ENCODE measurements around the gene SLC35F6.
A peak's percentile ranks its signal among the peaks of the same experiment; 100 is the strongest.
"Not testable (repeated sequence)": the region's sequence is repeated elsewhere in the genome, so short reads cannot be mapped to it uniquely, and the experiment has no call there.

Gene SLC35F6

GRCh38 chr2:26745609-26746327, 18.3 kb upstream of the SLC35F6 start:
- DNase-seq (ENCODE audit: low read depth): peak; percentile 38
- no peak overlapping the region for H3K4me3 ChIP-seq (ENCODE audit: low read depth, low read length)
- peak; percentile 85 for TF ChIP-seq CTCF (IDR thresholded peaks at IDR 0.05; ENCODE audit: control insufficient read depth, extremely low read depth, insufficient read depth)

GRCh38 chr2:26746934-26747333, 17.1 kb upstream of the SLC35F6 start:
- DNase-seq (ENCODE audit: low read depth): no peak
- no peak for TF ChIP-seq CTCF (IDR thresholded peaks at IDR 0.05; ENCODE audit: control insufficient read depth, extremely low read depth, insufficient read depth)
- no peak overlapping the region for H3K4me3 ChIP-seq (ENCODE audit: low read depth, low read length)

- DNase-seq (ENCODE audit: low read depth); H3K4me3 ChIP-seq (ENCODE audit: low read depth, low read length): not testable (repeated sequence)
Measured at GRCh38 chr2:26749787-26750420, 14.2 kb upstream of the SLC35F6 start.

- not testable (repeated sequence) for DNase-seq (ENCODE audit: low read depth); H3K4me3 ChIP-seq (ENCODE audit: low read depth, low read length)
Measured at GRCh38 chr2:26750467-26750866, 13.6 kb upstream of the SLC35F6 start.

- no peak overlapping the region for H3K4me3 ChIP-seq (ENCODE audit: low read depth, low read length)
- no peak for DNase-seq (ENCODE audit: low read depth)
- no peak for TF ChIP-seq CTCF (IDR thresholded peaks at IDR 0.05; ENCODE audit: control insufficient read depth, extremely low read depth, insufficient read depth)
Measured at GRCh38 chr2:26752656-26753055, 11.4 kb upstream of the SLC35F6 start.

GRCh38 chr2:26754539-26754938, 9.5 kb upstream of the SLC35F6 start:
- no peak for DNase-seq (ENCODE audit: low read depth)
- no peak overlapping the region for H3K4me3 ChIP-seq (ENCODE audit: low read depth, low read length)
- no peak for TF ChIP-seq CTCF (IDR thresholded peaks at IDR 0.05; ENCODE audit: control insufficient read depth, extremely low read depth, insufficient read depth)

GRCh38 chr2:26754972-26755670, 9.0 kb upstream of the SLC35F6 start:
- no peak for TF ChIP-seq CTCF (IDR thresholded peaks at IDR 0.05; ENCODE audit: control insufficient read depth, extremely low read depth, insufficient read depth)
- no peak for DNase-seq (ENCODE audit: low read depth)
- H3K4me3 ChIP-seq (ENCODE audit: low read depth, low read length): no peak overlapping the region

All from LNCaP clone FGC (cell line).